ENCODE results near the gene DMRTA2.

The DMRTA2 gene

GRCh38 chr1:50424045-50424883 is 1.0 kb upstream of the DMRTA2 start:
- no peak for DNase-seq (ENCODE audit: low spot score)

- no peak for DNase-seq (ENCODE audit: low spot score)
These were observed 392 bp upstream of the DMRTA2 start for GRCh38 chr1:50423670-50424000.

GRCh38 chr1:50422675-50422945 is 633 bp downstream of the DMRTA2 start:
- DNase-seq (ENCODE audit: low spot score): no peak

GRCh38 chr1:50421768-50422674 is 1.2 kb downstream of the DMRTA2 start:
- DNase-seq (ENCODE audit: low spot score): no peak

- DNase-seq (ENCODE audit: low spot score): no peak
These were observed 1.9 kb downstream of the DMRTA2 start for GRCh38 chr1:50421366-50421748.

GRCh38 chr1:50420689-50421365 is 2.4 kb downstream of the DMRTA2 start:
- no peak for DNase-seq (ENCODE audit: low spot score)

- no peak for DNase-seq (ENCODE audit: low spot score)
These were observed 3.2 kb downstream of the DMRTA2 start for GRCh38 chr1:50419907-50420677.

- no peak for DNase-seq (ENCODE audit: low spot score)
These were observed 3.9 kb downstream of the DMRTA2 start for GRCh38 chr1:50419192-50419906.

- no peak for DNase-seq (ENCODE audit: low spot score)
These were observed 4.6 kb downstream of the DMRTA2 start for GRCh38 chr1:50418600-50419109.

- DNase-seq (ENCODE audit: low spot score): no peak
These were observed 5.2 kb downstream of the DMRTA2 start for GRCh38 chr1:50417946-50418599.

- no peak for DNase-seq (ENCODE audit: low spot score)
These were observed 5.7 kb downstream of the DMRTA2 start for GRCh38 chr1:50417507-50417906.

- DNase-seq (ENCODE audit: low spot score): no peak
These were observed 6.4 kb downstream of the DMRTA2 start for GRCh38 chr1:50416553-50417453.

- no peak for DNase-seq (ENCODE audit: low spot score)
These were observed 7.1 kb downstream of the DMRTA2 start for GRCh38 chr1:50416150-50416527.

GRCh38 chr1:50415235-50416149 is 7.8 kb downstream of the DMRTA2 start:
- DNase-seq (ENCODE audit: low spot score): no peak

- DNase-seq (ENCODE audit: low spot score): no peak
These were observed 8.4 kb downstream of the DMRTA2 start for GRCh38 chr1:50414853-50415234.

- no peak for DNase-seq (ENCODE audit: low spot score)
These were observed 10.3 kb downstream of the DMRTA2 start for GRCh38 chr1:50412813-50413476.

GRCh38 chr1:50405814-50406213 is 17.4 kb downstream of the DMRTA2 start:
- DNase-seq (ENCODE audit: low spot score): no peak

- no peak for DNase-seq (ENCODE audit: low spot score)
These were observed 29.6 kb downstream of the DMRTA2 start for GRCh38 chr1:50393522-50394120.

Measured in Ammon's horn (tissue), 1 donor.